Stomach (tissue), 4 donors: ENCODE results near the gene FBXO38.

Source experiments
- CTCF ChIP-seq, 7 experiments: fragments of 450-650 bp in 4 of 7; fragments of 200-600 bp in 3 of 7; sonication (generic) in 3 of 7; IDR thresholded peaks; one replicate each; pipeline ENCODE4 v1.5.1; 2016 to 2019; ENCODE audit warnings: antibody characterized with exemption in 7 of 7, control low read depth in 2 of 7, mild to moderate bottlenecking in 1 of 7
- EP300 ChIP-seq: sonication (generic); formaldehyde crosslinking; IDR thresholded peaks from one replicate; pipeline ENCODE4 v1.6.1; 2017; ENCODE audit warnings: antibody characterized with exemption

- TF ChIP-seq CTCF (IDR thresholded peaks at IDR 0.05) (peak in 4 of 7 experiments; percentile 4 to 20 (median 16)), EP300 (no peak)
Observed at GRCh38 chr5:148457183-148457620, 73.4 kb downstream of the FBXO38 start.
